Muscle of back (tissue), 11 donors: Measurements from ENCODE around the gene DFFB. TPM values are rescaled to one million over a fixed set of nuclear protein-coding genes. Genes with fewer than 3 reads are reported as not detected.

Experiments
- DNase-seq, 3 donors: peaks; one replicate each; pipeline versions ENCODE4 v3.0.0 to v3.0.0-alpha.2; 2013
- polyA plus RNA-seq, 10 donors: library from polyadenylated mRNA; unstranded; fragments of 120-200 nt; gene quantifications; one replicate each; pipeline ENCODE4 v1.2.1, GENCODE V29; 2013; ENCODE audit not compliant: insufficient read length in 10 of 10

Gene DFFB
- polyA plus RNA-seq, 10 donors, result 3.5 to 7.6 (median 5.0) TPM

GRCh38 chr1:3828391-3828790 lies 28.9 kb upstream of the DFFB start:
- DNase-seq, result no peak

GRCh38 chr1:3831689-3832088 lies 25.6 kb upstream of the DFFB start:
- no peak for DNase-seq

GRCh38 chr1:3834701-3835100 lies 22.6 kb upstream of the DFFB start:
- no peak for DNase-seq

- DNase-seq, result no peak
Observed at GRCh38 chr1:3836421-3836820, 20.9 kb upstream of the DFFB start.

- DNase-seq, result no peak
Observed at GRCh38 chr1:3837200-3837599, 20.1 kb upstream of the DFFB start.

GRCh38 chr1:3837685-3838084 lies 19.6 kb upstream of the DFFB start:
- no peak for DNase-seq

GRCh38 chr1:3838788-3839187 lies 18.5 kb upstream of the DFFB start:
- DNase-seq, result no peak

GRCh38 chr1:3841491-3841890 lies 15.8 kb upstream of the DFFB start:
- DNase-seq, result no peak

- no peak for DNase-seq
Observed at GRCh38 chr1:3842912-3843311, 14.4 kb upstream of the DFFB start.

- DNase-seq, result no peak
Observed at GRCh38 chr1:3846541-3846940, 10.7 kb upstream of the DFFB start.

- no peak for DNase-seq
Observed at GRCh38 chr1:3847081-3847480, 10.2 kb upstream of the DFFB start.

GRCh38 chr1:3850857-3851256 lies 6.4 kb upstream of the DFFB start:
- DNase-seq, result no peak

- DNase-seq, result no peak
Observed at GRCh38 chr1:3851292-3851691, 6.0 kb upstream of the DFFB start.

GRCh38 chr1:3852091-3852490 lies 5.2 kb upstream of the DFFB start:
- DNase-seq, result no peak

- DNase-seq, result no peak
Observed at GRCh38 chr1:3852711-3853485, 4.4 kb upstream of the DFFB start.

GRCh38 chr1:3857791-3858129 lies 484 bp downstream of the DFFB start:
- no peak for DNase-seq

GRCh38 chr1:3858231-3858981 lies 1.1 kb downstream of the DFFB start:
- DNase-seq, result peak in 2 of 3 donors; percentile 7 to 45

- peak; percentile 16 to 52 (median 28) for DNase-seq
Observed at GRCh38 chr1:3863231-3863935, 6.1 kb downstream of the DFFB start.

GRCh38 chr1:3864884-3865283 lies 7.6 kb downstream of the DFFB start:
- no peak for DNase-seq

- DNase-seq, result peak in 1 of 3 donors; percentile 20
Observed at GRCh38 chr1:3865606-3866160, 8.4 kb downstream of the DFFB start.

GRCh38 chr1:3868464-3869006 lies 11.3 kb downstream of the DFFB start:
- no peak for DNase-seq

GRCh38 chr1:3869751-3870301 lies 12.6 kb downstream of the DFFB start:
- DNase-seq, result no peak
